Fibroblast of lung (primary cell): ENCODE results near the gene UPF2.

ENCODE experiments used
- EZH2 ChIP-seq: IDR thresholded peaks from 2 replicates; pipeline ENCODE4 v1.5.1; 2012; ENCODE audit warnings: low read length, control low read depth, mild to moderate bottlenecking; ENCODE audit errors: missing control alignments
- TF ChIP-seq, protein P1 (sequence below), 2 donors: IDR thresholded peaks in 1 of 2; conservative IDR thresholded peaks in 1 of 2; 1 replicate in 1 of 2; 2 replicates in 1 of 2; pipeline ENCODE4 v1.5.1; 2011 to 2012; ENCODE audit warnings: low read length in 2 of 2, control low read depth in 1 of 2, inconsistent platforms in 1 of 2, low read depth in 1 of 2, mild to moderate bottlenecking in 1 of 2

DNA sequence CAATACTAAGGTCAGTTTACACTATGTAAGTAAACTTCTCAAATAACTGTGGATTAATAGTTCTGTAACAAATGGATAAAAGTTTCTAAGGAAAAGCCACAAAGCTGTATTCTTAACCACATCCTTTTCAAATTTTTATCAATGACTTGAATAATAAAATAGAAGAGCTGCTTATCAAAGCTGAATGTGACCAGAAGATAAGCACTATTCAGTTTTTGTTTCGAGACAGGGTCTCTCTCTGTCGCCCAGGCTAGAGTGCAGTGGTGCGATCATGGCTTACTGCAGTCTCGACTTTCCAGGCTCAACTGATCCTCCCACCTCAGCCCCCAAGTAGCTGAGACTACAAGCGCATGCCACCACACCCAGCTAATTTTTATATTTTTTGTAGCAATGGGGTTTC, 17.0 kb downstream of the UPF2 start:
- no peak for TF ChIP-seq EZH2
- TF ChIP-seq, protein P1, sequence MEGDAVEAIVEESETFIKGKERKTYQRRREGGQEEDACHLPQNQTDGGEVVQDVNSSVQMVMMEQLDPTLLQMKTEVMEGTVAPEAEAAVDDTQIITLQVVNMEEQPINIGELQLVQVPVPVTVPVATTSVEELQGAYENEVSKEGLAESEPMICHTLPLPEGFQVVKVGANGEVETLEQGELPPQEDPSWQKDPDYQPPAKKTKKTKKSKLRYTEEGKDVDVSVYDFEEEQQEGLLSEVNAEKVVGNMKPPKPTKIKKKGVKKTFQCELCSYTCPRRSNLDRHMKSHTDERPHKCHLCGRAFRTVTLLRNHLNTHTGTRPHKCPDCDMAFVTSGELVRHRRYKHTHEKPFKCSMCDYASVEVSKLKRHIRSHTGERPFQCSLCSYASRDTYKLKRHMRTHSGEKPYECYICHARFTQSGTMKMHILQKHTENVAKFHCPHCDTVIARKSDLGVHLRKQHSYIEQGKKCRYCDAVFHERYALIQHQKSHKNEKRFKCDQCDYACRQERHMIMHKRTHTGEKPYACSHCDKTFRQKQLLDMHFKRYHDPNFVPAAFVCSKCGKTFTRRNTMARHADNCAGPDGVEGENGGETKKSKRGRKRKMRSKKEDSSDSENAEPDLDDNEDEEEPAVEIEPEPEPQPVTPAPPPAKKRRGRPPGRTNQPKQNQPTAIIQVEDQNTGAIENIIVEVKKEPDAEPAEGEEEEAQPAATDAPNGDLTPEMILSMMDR (conservative IDR thresholded peaks at IDR 0.05 in 1 of 2, IDR thresholded peaks at IDR 0.05 in 1 of 2; ENCODE audit: low read depth in 1 of 2, low read length in 2 of 2): no peak
